ENCODE results near the gene P2RX6.

Gene P2RX6

DNA sequence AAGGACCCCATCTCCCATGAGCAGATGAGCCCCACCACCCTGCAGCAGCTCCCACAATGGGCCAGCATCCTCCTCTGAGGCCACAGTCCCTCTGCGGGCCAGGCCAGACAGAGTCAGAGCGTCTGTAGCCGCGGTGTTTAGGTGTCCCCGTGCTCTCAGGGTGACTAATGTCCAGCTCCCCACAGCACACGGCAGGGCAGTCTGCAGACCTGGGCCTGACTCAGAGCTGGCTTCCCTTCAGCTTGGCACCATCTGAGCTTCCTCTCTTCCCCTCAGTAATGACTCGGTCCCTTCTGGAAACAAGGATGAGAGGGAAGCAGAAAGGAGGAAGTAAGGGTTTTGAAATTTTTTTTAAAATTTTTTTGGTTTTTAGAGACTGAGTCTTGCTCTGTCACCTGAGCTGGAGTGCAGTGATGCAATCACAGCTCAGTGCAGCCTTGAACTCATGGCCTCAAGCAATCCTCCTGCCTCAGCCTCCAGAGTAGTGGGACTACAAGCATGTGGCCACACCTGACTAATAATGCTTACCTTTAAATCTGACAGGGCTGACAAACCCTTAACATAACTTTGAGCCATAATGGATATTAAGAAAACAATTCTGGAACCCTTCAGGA is 59.2 kb downstream of the P2RX6 start:
- DNase-seq (ENCODE audit: low spot score) = peak; percentile 27

DNA sequence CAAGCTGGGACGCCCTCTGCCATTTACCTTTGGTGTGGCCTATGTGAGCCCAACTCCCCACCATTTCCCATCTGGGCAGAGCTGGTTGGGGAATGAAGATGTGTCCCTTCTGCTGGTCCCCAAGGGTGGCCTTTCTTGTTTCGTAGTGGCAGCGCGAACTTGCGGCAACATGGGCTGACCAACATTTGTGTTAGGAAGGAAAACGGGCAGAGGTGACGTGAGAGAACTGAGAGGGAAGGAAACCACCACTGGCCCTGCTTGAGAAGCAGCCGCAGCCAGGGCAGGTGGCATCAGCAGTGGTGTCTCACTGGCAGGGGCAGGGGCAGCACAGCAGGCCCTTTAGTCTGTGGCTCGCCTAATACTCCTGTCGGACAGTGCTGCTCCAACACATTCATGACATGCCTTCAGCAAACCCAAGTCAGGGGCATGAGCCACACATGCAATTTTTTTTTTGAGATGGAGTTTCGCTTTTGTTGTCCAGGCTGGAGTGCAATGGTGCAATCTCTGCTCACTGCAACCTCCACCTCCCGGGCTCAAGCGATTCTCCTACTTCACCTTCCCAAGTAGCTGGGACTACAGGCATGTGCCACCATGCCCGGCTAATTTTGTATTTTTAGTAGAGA is 60.7 kb downstream of the P2RX6 start:
- DNase-seq (ENCODE audit: low spot score) = peak; percentile 29

DNA sequence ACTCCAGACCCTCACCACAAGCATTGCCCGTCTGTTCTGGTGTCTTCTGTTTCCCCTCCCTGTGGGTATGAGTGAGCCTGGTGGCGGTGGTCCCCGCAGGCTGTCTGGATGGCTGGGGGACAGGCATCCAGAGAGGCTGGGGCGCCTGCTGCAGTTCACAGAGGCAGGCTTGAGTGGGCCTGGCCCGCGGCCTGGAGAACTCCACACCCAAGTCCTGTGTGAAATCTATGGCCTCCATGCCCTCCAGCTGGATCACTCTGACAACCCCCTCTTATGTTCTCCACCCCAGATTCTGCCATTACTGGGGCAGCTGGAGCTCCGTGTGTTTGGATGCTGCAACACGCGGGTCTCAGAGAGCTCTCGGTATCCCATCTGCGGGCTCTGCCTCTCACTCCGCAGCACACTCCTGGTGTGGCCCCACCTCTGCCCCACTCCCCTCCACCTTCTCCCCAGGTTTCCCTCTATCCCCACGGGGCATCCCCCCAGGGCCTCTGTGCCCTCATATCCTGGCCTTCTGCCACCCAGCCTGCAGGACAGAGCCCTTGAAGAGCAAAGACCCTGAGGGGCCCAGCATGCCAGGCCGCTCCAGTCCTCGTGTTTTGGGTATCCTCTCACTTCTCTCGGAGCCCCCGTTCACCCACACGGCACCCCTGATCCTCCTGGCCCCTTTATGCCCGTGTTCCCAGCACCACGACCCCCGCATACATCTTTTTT is 62.1 kb downstream of the P2RX6 start:
- peak; percentile 36 for DNase-seq (ENCODE audit: low spot score)
